ENCODE measurements around the gene OTOS. TPM values are rescaled to one million over a fixed set of nuclear protein-coding genes. Genes with fewer than 3 reads are reported as not detected.

OTOS gene
- total and polyA plus RNA-seq, 4 donors: not detected

GRCh38 chr2:240182001-240182400, 41.5 kb upstream of the OTOS start:
- Histone ChIP-seq H3K4me1 (ENCODE audit: control insufficient read depth in 1 of 2, insufficient read depth in 2 of 2, low read length in 2 of 2) (no peaks in the 10 kb centered on the region), H3K27ac (ENCODE audit: low read depth in 1 of 2, low read length in 2 of 2) (no peak overlapping the region), H3K9me3 (ENCODE audit: control insufficient read depth, low read length) (no peaks in the 10 kb centered on the region), H3K36me3 (ENCODE audit: control insufficient read depth in 1 of 2, insufficient read depth in 2 of 2, low read length in 1 of 2) (no peaks in the 10 kb centered on the region), H3K4me3 (ENCODE audit: low read length in 2 of 2) (no peak overlapping the region), H3K27me3 (ENCODE audit: control insufficient read depth in 1 of 2, insufficient read depth in 2 of 2, low read length in 1 of 2) (no peaks in the 10 kb centered on the region)
- intact Hi-C loops (cut with DNase I): no loop called here
- ATAC-seq (ENCODE audit: low FRiP score): no peak
- 88 to 92% methylated on average over 5 of the region's 5 CpGs for WGBS, 2 donors
- DNase-seq: peak; percentile 5 to 27

- no peak overlapping the region for H3K27ac ChIP-seq (ENCODE audit: low read depth in 1 of 2, low read length in 2 of 2)
- H3K36me3 ChIP-seq (ENCODE audit: control insufficient read depth in 1 of 2, insufficient read depth in 2 of 2, low read length in 1 of 2): no peaks in the 10 kb centered on the region
- no peak overlapping the region for H3K4me3 ChIP-seq (ENCODE audit: low read length in 2 of 2)
- intact Hi-C loops (cut with DNase I): no loop called here
- ATAC-seq (ENCODE audit: low FRiP score) (no peak), DNase-seq (peak; percentile 13 to 31)
- no peaks in the 10 kb centered on the region for H3K4me1 ChIP-seq (ENCODE audit: control insufficient read depth in 1 of 2, insufficient read depth in 2 of 2, low read length in 2 of 2)
- H3K9me3 ChIP-seq (ENCODE audit: control insufficient read depth, low read length): no peaks in the 10 kb centered on the region
- H3K27me3 ChIP-seq (ENCODE audit: control insufficient read depth in 1 of 2, insufficient read depth in 2 of 2, low read length in 1 of 2): no peaks in the 10 kb centered on the region
- 71 to 73% methylated on average over 8 of the region's 8 CpGs for WGBS, 2 donors
Measured at GRCh38 chr2:240179941-240180666, 39.6 kb upstream of the OTOS start.

- WGBS, 2 donors: 76 to 81% methylated on average over 11 of the region's 11 CpGs
- Histone ChIP-seq H3K36me3 (ENCODE audit: control insufficient read depth in 1 of 2, insufficient read depth in 2 of 2, low read length in 1 of 2) (no peaks in the 10 kb centered on the region), H3K27me3 (ENCODE audit: control insufficient read depth in 1 of 2, insufficient read depth in 2 of 2, low read length in 1 of 2) (no peaks in the 10 kb centered on the region), H3K4me1 (ENCODE audit: control insufficient read depth in 1 of 2, insufficient read depth in 2 of 2, low read length in 2 of 2) (no peaks in the 10 kb centered on the region), H3K9me3 (ENCODE audit: control insufficient read depth, low read length) (no peaks in the 10 kb centered on the region), H3K4me3 (ENCODE audit: low read length in 2 of 2) (no peak overlapping the region), H3K27ac (ENCODE audit: low read depth in 1 of 2, low read length in 2 of 2) (no peak overlapping the region)
- DNase-seq (peak; percentile 17 to 64), ATAC-seq (ENCODE audit: low FRiP score) (no peak)
- intact Hi-C loops (cut with DNase I): no loop called here
Measured at GRCh38 chr2:240179186-240179815, 38.8 kb upstream of the OTOS start.

GRCh38 chr2:240178564-240178963, 38.1 kb upstream of the OTOS start:
- no peaks in the 10 kb centered on the region for H3K27me3 ChIP-seq (ENCODE audit: control insufficient read depth in 1 of 2, insufficient read depth in 2 of 2, low read length in 1 of 2)

GRCh38 chr2:240174496-240174895, 34.0 kb upstream of the OTOS start:
- intact Hi-C loops (cut with DNase I): no loop called here
- no peaks in the 10 kb centered on the region for H3K9me3 ChIP-seq (ENCODE audit: control insufficient read depth, low read length)
- H3K27me3 ChIP-seq (ENCODE audit: control insufficient read depth in 1 of 2, insufficient read depth in 2 of 2, low read length in 1 of 2): no peaks in the 10 kb centered on the region
- H3K36me3 ChIP-seq (ENCODE audit: control insufficient read depth in 1 of 2, insufficient read depth in 2 of 2, low read length in 1 of 2): no peaks in the 10 kb centered on the region
- H3K4me1 ChIP-seq (ENCODE audit: control insufficient read depth in 1 of 2, insufficient read depth in 2 of 2, low read length in 2 of 2): no peaks in the 10 kb centered on the region
- 28 to 36% methylated on average over 7 of the region's 7 CpGs for WGBS, 2 donors
- peak in 1 of 2 donors; percentile 7 for DNase-seq
- H3K27ac ChIP-seq (ENCODE audit: low read depth in 1 of 2, low read length in 2 of 2): no peak overlapping the region
- no peak for ATAC-seq (ENCODE audit: low FRiP score)
- H3K4me3 ChIP-seq (ENCODE audit: low read length in 2 of 2): no peak overlapping the region

More at GRCh38 chr2:240178564-240178963, 38.1 kb upstream of the OTOS start:
- Histone ChIP-seq H3K36me3 (ENCODE audit: control insufficient read depth in 1 of 2, insufficient read depth in 2 of 2, low read length in 1 of 2) (no peaks in the 10 kb centered on the region), H3K4me3 (ENCODE audit: low read length in 2 of 2) (no peak overlapping the region), H3K4me1 (ENCODE audit: control insufficient read depth in 1 of 2, insufficient read depth in 2 of 2, low read length in 2 of 2) (no peaks in the 10 kb centered on the region), H3K27ac (ENCODE audit: low read depth in 1 of 2, low read length in 2 of 2) (no peak overlapping the region), H3K9me3 (ENCODE audit: control insufficient read depth, low read length) (no peaks in the 10 kb centered on the region)
- WGBS, 2 donors: 84 to 87% methylated on average over 3 of the region's 3 CpGs
- intact Hi-C loops (cut with DNase I): no loop called here
- no peak for ATAC-seq (ENCODE audit: low FRiP score)
- DNase-seq: peak in 1 of 2 donors; percentile 4

- H3K4me1 ChIP-seq (ENCODE audit: control insufficient read depth in 1 of 2, insufficient read depth in 2 of 2, low read length in 2 of 2): no peaks in the 10 kb centered on the region
- H3K36me3 ChIP-seq (ENCODE audit: control insufficient read depth in 1 of 2, insufficient read depth in 2 of 2, low read length in 1 of 2): no peaks in the 10 kb centered on the region
- DNase-seq (peak; percentile 21 to 48), ATAC-seq (ENCODE audit: low FRiP score) (no peak)
- no peaks in the 10 kb centered on the region for H3K27me3 ChIP-seq (ENCODE audit: control insufficient read depth in 1 of 2, insufficient read depth in 2 of 2, low read length in 1 of 2)
- no peak overlapping the region for H3K4me3 ChIP-seq (ENCODE audit: low read length in 2 of 2)
- H3K27ac ChIP-seq (ENCODE audit: low read depth in 1 of 2, low read length in 2 of 2): no peak overlapping the region
- H3K9me3 ChIP-seq (ENCODE audit: control insufficient read depth, low read length): no peaks in the 10 kb centered on the region
- intact Hi-C loops (cut with DNase I): no loop called here
- 70 to 76% methylated on average over 13 of the region's 13 CpGs for WGBS, 2 donors
Measured at GRCh38 chr2:240172071-240172895, 31.8 kb upstream of the OTOS start.

GRCh38 chr2:240170883-240171282, 30.4 kb upstream of the OTOS start:
- DNase-seq (peak; percentile 5 to 52), ATAC-seq (ENCODE audit: low FRiP score) (no peak)
- H3K4me3 ChIP-seq (ENCODE audit: low read length in 2 of 2): no peak overlapping the region
- H3K36me3 ChIP-seq (ENCODE audit: control insufficient read depth in 1 of 2, insufficient read depth in 2 of 2, low read length in 1 of 2): no peaks in the 10 kb centered on the region
- H3K27ac ChIP-seq (ENCODE audit: low read depth in 1 of 2, low read length in 2 of 2): no peak overlapping the region
- no peaks in the 10 kb centered on the region for H3K9me3 ChIP-seq (ENCODE audit: control insufficient read depth, low read length)
- intact Hi-C loops (cut with DNase I): no loop called here
- 78 to 79% methylated on average over 3 of the region's 3 CpGs for WGBS, 2 donors
- no peaks in the 10 kb centered on the region for H3K4me1 ChIP-seq (ENCODE audit: control insufficient read depth in 1 of 2, insufficient read depth in 2 of 2, low read length in 2 of 2)
- no peaks in the 10 kb centered on the region for H3K27me3 ChIP-seq (ENCODE audit: control insufficient read depth in 1 of 2, insufficient read depth in 2 of 2, low read length in 1 of 2)

- Histone ChIP-seq H3K9me3 (ENCODE audit: control insufficient read depth, low read length) (no peaks in the 10 kb centered on the region), H3K4me3 (ENCODE audit: low read length in 2 of 2) (no peak overlapping the region), H3K4me1 (ENCODE audit: control insufficient read depth in 1 of 2, insufficient read depth in 2 of 2, low read length in 2 of 2) (no peaks in the 10 kb centered on the region), H3K27ac (ENCODE audit: low read depth in 1 of 2, low read length in 2 of 2) (no peak overlapping the region), H3K27me3 (ENCODE audit: control insufficient read depth in 1 of 2, insufficient read depth in 2 of 2, low read length in 1 of 2) (no peaks in the 10 kb centered on the region), H3K36me3 (ENCODE audit: control insufficient read depth in 1 of 2, insufficient read depth in 2 of 2, low read length in 1 of 2) (no peaks in the 10 kb centered on the region)
- intact Hi-C loops (cut with DNase I): no loop called here
- 24 to 26% methylated on average over 6 of the region's 6 CpGs for WGBS, 2 donors
- ATAC-seq (ENCODE audit: low FRiP score): no peak
- peak; percentile 23 to 62 for DNase-seq
Measured at GRCh38 chr2:240170354-240170735, 29.9 kb upstream of the OTOS start.

All from aorta (tissue), 5 donors.